ENCODE measurements around the gene TMEM234.
"Not testable (repeated sequence)": the region's sequence is repeated elsewhere in the genome, so short reads cannot be mapped to it uniquely, and the experiment has no call there.

Gene TMEM234

DNA sequence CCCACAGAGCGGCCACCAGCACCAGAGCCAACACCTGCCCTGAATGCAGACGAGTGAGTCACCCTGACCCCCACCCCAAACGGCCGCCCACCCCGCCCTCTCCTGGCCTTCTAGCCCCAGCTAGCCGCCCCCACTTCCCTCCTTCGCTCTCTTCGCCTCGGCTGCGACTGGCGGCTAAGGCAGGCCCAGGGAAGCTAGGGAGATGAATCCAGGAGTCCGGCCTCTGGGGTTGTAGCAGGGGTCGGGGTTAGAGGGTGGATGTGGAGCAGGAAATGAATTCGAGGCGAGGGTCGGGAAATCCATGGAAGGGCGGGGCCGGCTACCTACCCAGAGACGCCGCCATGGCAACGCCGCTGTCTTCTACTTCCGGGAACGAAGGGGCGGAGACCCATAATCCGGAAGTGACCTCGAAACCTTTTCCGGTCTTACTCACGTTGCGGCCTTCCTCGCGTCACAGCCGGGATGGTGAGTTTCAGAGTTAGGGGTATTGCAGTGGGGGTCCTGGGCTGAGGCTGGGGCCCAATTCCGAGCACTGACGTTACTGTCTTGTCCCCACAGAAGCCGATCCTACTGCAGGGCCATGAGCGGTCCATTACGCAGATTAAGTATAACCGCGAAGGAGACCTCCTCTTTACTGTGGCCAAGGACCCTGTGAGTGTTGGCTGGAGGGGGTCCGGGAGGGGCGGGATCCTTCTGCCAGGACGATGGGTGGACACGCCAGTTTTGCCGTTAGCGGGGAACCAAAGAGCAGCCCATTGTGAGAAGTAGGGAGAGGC lies at the start of gene TMEM234, which contains the start of gene EIF3I:
Gene TMEM234, minus strand, starts transcription at position 374 of the 776 bp plus-strand sequence. Its CDS starts 31 bp downstream, at position 343.
Gene EIF3I, plus strand, starts transcription at position 428 of the 776 bp plus-strand sequence. Its CDS starts 35 bp downstream, at position 463.
- DNase-seq (ENCODE audit: low read depth in 2 of 3, low spot score in 2 of 3), result peak; percentile 72 to 75 (median 72)

DNA sequence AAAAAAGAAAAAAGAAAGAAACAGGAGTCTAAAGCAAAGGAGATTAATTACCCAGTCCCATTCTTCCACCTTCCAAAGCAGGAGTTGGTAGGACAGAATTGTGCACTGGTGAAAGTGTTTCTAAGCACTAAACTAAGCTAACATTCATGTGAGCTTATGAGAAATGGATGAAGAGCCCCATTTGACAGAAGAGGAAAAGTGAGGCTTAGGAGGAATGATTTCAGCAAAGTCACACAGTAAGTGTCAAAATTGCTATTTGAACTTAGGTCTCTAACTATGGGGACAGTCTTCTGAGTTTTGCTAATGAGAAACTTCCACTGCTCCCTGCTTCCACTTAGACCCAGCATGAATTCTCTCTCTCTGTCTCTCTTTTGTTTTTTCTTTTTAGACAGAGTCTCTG lies 47.6 kb upstream of the TMEM234 start:
- no peak for DNase-seq (ENCODE audit: low read depth in 2 of 3, low spot score in 2 of 3)

DNA sequence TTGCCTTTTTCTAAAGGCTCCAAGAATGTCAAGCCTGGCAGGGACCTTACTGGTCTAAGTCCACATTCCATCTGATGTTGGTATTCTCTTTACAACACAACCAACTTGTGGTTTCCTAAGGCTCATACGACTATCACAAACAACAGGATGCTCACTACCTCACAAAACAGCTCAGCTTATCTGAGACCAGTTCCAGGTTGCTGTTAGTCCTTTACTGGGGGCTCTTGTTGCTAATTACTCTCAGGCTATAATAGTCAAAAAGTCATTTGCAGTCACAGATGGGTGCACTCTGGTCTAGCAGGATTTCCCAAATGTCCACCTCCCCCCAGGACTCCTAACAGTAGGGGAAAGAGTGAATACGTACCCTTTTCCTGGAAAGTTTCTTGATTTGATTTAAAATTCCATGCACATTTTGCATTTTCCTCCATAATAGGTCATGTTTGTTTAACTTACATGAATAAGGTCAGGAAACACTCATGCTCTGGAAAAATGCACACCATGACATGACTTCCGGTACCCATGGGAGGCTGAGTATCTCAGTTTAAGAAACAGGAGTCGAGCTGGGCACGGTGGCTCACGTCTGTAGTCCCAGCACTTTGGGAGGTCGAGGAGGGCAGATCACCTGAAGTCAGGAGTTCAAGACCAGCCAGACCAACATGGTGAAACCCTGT lies 44.9 kb upstream of the TMEM234 start:
- no peak for DNase-seq (ENCODE audit: low read depth in 2 of 3, low spot score in 2 of 3)

DNA sequence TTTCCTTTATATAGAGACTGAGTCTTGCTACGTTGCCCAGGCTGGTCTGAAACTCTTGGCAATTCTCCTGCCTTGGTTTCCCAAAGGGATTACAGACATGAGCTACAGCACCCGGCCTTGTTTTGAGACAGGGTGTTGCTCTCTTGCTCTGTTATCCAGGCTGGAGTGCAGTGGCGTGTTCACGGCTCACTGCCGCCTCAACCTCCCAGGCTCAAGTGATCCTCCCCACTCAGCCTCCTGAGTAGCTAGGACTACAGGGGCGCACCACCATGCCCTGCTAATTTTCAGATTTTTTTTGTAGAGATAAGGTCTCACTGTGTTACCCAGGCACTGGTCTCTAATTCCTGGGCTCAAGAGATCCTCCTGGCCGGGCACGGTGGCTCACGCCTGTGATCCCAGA lies 43.7 kb upstream of the TMEM234 start:
- no peak for DNase-seq (ENCODE audit: low read depth in 2 of 3, low spot score in 2 of 3)

DNA sequence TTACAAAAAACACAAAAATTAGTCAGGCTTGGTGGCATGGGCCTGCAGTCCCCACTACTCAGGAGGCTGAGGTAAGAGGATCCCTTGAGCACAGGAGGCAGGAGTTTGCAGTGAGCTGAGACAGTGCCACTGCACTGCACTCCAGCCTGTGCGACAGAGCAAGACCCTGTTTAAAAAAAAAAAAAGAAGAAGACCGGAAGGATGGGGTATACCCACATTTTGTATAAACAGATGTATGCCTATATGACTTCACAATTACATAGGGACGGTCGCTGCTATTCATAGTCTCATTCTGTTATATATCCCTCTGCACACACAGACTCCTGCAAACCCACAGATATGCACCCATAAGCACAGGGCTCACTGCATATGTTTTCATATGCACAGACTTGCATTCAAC lies 41.6 kb upstream of the TMEM234 start:
- DNase-seq (ENCODE audit: low read depth in 2 of 3, low spot score in 2 of 3), result no peak

DNA sequence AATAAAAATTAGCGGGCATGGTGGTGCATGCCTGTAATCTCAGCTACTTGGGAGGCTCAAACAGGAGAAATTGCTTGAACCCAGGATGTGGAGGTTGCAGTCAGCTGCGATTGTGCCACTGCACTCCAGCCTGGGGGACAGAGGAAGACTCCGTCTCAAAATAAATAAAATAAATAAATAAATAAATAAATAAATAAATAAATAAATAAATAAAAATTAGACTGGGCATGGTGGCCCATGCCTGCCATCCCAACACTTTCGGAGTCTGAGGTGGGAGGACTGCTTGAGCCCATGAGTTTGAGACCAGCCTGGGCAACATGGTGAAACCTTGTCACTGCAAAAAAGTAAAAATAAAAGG lies 41.1 kb upstream of the TMEM234 start:
- not testable (repeated sequence) for DNase-seq (ENCODE audit: low read depth in 2 of 3, low spot score in 2 of 3)

DNA sequence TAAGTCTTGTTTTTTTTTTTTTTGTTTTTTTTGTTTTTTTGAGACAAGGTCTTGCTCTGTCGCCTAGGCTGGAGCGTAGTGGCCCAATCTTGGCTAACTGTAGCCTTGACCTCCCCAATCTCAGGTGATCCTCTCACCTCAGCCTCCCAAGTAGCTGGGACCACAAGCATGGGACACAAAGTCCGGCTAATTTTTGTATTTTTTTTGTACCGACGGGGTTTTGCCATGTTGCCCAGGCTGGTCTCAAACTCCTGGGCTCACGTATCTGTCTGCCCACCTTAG lies 35.0 kb upstream of the TMEM234 start:
- DNase-seq (ENCODE audit: low read depth in 2 of 3, low spot score in 2 of 3), result no peak

DNA sequence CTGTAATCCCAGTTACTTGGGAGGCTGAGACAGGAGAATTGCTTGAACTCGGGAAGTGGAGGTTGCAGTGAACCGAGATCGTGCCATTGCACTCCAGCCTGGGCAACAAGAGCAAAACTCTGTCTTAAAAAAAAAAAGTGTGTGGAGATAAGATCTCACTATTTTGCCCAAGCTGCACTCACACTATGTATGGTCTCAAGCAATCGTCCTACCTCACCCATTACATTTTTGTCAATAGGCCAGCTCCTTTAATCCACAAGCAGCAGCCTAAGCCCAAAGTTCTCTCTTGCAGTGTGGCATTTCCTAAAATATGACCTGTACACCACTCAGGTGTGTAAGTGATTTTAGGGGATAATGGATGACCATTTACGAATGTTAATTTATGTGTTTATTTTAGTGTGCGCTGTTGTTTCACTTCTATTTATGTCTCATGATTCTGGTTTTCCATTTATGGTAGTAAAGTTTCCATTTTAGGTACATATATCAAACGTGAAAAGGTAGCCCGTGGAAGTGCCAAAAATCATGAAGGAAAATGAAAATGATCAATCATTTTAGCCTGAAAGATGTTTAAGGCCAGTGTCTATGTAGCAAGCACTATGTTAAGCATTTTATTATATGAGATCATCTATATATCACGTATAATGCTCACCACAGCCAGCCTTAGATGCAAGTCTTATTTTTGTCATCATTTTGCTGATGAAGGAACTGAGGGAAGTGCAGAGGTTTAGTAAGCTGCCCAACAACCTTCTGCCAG lies 34.5 kb upstream of the TMEM234 start:
- no peak for DNase-seq (ENCODE audit: low read depth in 2 of 3, low spot score in 2 of 3)

DNA sequence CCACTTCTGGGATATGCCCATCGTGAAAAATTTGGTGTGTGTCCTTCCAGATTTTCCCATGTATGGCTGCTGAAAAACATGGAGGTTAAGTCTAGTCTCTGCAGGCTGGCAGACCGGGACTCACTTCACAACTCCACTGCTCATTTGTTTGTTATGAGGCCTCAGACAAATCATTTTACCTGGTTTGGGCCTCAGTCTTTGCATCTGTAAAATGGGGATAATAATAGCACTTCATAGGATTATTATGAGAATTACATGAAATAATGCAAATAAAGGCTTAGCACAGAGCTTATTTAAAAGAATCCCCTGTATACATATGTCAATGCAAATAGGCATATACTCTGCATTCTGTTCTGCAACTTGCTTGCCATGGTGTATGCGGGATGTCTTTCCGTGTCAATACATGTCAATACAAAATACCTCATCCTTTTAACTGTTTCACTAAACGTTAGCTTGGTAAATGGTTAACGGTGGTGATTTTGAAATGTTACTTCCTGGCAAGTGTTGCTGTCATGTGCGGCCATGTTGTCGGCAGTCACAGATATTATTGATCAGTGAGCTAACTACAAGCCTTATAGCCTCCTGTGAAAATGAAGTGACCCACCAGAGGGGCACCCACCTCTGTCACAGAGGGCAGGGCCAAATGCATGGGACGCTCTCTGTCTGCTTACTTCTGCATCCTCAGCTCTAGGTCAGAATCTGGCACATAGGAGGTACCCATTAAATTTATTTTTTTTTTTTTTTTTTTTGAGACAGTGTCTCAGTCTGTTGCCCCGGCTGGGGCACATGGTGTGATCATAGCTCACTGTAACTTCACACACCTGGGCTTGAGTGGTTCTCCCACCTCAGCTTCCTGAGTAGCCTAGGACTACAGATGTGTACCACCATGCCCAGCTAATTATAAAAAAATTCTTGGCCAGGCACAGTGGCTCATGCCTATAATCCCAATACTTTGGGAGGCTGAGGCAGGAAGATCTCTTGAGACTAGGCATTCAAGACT lies 33.2 kb upstream of the TMEM234 start:
- no peak for DNase-seq (ENCODE audit: low read depth in 2 of 3, low spot score in 2 of 3)

DNA sequence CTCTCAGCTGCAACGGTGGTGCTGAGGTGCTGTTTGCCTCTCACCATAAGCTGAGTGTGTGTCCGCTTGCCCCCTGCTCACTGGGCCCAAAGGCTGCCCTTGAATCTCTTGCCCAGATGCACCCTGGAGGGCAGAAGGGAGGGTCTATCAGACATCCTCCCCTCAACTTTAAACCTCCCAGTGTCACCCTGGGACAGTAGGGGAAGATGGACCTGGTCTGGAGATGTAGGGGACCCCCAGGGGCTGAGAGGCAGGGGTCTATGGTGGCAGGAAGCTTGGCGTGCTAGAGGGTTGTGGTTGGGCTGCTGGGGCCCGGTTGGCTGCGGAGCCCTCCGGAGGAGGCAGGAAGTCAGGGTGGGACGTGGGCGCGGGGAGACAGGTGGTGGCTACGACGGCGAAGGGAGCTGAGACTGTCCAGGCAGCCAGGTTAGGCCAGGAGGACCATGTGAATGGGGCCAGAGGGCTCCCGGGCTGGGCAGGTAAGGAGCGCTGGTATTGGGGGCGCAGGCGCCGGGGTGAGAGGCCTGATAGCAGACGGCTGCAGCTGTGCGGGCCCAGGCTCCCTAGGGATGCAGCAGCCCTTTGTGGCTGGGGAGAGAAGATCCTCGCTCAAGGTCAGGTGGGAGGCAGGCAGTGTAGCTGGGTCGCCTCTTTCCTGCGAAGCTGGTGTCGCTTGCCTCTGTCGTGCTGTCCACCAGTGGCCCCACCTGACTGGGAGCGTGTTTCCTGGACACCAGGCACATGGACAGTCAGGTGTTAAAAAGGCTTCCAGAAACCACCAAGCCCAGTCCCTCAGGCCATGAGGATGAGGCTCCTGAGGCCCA lies 29.0 kb upstream of the TMEM234 start, which contains the start of gene LCK:
Gene LCK, plus strand, starts transcription at position 373 of the 824 bp plus-strand sequence. CDS start 23,065 bp downstream, outside the sequence.
- peak; percentile 59 to 69 (median 60) for DNase-seq (ENCODE audit: low read depth in 2 of 3, low spot score in 2 of 3)

DNA sequence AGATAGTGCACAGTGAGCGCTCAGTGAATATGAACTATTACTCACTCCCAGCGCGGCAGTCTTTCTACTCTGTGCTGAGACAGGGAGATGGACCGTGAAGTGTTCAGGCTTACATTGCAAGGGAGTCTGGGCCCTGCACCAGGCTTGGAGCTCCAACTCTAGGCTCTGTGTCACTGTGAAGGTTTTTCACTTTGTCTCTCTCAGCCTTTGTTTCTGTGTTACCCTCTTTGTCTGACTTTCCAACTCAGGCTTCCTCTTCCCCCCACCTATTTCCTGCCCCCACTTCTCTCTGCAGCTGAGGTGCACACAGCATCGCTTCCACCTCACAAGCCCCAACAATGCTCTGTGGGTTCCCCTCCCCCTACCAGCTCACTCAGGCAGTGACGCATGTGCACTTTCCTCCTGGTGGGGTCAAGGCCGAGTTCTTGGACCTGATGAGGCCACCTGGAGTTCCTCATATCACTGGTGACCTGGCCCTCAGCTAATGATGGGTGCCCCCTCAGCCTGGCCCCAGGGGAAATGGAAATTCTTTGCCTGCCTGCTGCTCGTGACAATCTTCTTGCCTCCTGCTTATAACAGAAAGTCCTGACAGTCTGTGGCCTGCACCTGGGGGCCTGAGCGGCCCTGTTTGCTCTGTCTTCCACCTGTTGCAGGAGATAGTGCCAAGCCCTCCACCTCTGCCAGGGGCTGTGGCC lies 27.8 kb upstream of the TMEM234 start:
- peak; percentile 47 to 63 (median 55) for DNase-seq (ENCODE audit: low read depth in 2 of 3, low spot score in 2 of 3)

DNA sequence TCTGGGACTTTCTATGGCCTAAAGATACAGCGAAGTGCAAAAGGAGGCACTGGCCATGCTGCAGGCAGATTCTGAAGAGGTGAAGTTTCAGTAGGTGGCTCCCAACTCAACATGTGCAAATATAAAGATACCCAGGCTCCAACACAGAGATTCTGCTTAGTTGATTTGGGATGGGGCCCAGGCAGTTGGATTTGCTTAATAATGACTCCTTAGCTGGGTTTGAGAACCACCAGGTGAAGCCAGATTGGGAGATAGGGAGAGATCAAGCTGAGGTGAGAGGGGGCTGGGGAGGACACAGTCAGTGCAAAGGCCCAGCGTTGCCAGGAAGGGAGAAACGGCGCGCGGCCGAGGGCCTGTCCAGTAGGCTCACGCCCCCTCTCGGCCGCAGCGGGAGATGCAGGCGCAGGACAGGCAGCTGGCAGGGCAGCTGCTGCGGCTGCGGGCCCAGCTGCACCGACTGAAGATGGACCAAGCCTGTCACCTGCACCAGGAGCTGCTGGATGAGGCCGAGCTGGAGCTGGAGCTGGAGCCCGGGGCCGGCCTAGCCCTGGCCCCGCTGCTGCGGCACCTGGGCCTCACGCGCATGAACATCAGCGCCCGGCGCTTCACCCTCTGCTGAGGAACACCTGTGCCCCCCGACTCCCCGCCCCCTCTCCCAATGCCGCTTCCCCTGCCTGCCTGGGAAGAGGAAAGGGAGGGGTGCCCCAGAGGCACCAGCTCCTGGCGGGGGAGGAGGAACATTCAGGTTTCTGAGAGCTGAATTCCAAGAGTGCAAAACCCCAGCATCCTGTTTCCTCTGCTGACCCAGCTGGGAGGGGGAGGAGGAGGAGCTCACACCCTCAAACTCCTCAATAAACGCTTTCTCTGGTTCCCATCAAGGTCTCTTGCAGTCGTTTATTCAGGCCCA lies 26.1 kb upstream of the TMEM234 start:
- peak; percentile 62 to 80 (median 72) for DNase-seq (ENCODE audit: low read depth in 2 of 3, low spot score in 2 of 3)

DNA sequence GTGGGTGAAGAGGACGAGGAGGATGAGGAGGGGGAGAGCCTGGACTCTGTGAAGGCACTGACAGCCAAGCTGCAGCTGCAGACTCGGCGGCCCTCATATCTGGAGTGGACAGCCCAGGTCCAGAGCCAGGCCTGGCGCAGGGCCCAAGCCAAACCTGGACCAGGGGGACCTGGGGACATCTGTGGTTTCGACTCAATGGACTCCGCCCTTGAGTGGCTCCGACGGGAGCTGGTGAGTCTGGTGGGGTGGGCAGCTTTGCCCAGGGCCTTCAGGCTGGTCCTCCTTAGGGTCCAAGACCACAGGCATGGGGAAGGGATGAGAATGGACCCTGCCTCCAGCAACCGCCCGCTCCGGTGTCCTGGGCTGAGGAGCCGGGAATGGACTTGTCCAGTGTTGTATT lies 25.3 kb upstream of the TMEM234 start:
- no peak for DNase-seq (ENCODE audit: low read depth in 2 of 3, low spot score in 2 of 3)

DNA sequence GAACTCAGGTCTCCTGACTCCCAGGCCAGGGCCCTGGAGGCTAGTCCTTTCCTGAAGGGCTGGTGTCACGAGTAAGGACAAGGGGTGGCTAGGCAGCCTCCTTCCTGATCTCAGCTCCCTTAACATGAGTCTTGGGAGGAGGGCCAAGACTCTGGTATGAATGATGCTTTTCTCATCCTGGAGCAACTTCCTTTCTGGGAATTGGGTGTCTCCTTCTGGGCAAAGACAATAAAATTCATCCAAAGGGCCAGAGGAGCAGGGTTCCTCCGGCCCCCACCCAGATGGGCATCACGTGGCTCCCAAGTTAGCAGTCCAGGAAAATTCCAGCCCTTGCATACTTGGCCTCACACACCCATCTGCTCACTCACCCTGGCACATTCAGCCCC lies 24.7 kb upstream of the TMEM234 start, which contains the start of gene FAM167B:
Gene FAM167B, plus strand, starts transcription at position 335 of the 386 bp plus-strand sequence. CDS start 200 bp downstream, outside the sequence.
- no peak for DNase-seq (ENCODE audit: low read depth in 2 of 3, low spot score in 2 of 3)

DNA sequence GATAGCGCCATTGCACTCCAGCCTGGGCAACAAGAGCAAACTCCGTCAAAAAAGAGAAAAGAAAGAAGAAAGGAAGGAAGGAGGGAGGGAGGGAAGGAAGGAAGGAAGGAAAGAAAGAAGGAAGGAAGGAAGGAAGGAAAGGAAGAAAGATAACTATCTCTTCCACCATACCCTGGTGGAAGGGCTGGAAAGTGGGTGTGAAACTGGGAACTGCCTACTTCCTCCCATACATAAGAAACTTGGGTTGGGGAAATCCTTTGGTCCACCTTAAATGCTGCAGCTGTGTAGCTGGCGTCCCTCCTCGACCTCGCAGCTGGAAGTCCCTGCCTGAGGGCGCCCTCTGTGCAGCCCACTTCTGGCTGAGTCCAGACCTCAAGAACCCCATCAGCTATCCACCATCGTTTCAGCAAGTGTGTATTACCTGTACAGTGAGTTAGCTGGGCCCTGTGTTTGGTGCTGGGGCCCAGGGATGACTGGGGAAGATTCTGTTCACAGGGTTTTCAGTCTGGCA lies 20.2 kb upstream of the TMEM234 start:
- no peak for DNase-seq (ENCODE audit: low read depth in 2 of 3, low spot score in 2 of 3)

DNA sequence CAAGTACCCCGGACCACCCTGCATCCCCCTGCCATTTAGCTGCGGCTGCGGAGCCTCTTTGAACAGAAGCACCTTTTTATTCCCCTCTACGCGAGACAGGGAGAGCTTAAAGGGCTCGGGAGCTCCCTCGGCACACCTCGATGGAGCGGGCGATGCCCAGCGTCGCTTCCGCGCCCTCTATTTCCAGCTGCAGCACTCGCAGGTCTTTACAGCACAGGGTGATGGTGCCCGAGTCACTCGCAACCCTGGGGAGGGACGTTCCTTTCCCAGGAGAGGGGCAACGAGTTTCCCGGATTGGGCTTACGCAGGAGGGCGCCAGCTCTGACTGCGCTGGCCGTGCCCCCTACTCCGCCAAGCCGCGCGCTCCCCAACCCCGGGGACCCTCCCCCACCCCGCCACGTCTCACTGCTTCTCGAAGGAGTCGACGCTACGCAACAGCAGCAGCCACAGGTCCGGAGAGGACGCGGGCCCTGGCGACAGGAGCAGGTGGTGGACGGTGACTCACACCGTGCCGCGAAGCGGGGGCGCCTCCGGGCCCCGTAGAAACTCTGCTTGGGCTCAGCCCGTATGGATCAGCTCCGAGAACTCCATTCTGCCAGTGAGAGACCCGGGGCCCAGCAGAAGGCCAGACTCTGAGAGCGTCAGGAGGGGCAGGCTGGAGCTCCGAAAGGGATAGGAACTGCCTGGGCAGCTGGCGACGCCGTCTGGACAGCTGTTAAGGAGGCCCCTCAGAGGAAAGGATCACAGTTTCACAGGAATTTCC lies 19.0 kb upstream of the TMEM234 start:
- no peak for DNase-seq (ENCODE audit: low read depth in 2 of 3, low spot score in 2 of 3)

Data from activated CD8-positive, alpha-beta memory T cell treated with anti-CD3 and anti-CD28 coated beads for 48 hours (primary cell).